Type B pancreatic cell (in vitro differentiated cells): Measurements from ENCODE around the gene MAST4. TPM values are rescaled to one million over a fixed set of nuclear protein-coding genes. Genes with fewer than 3 reads are reported as not detected.
"Not testable (repeated sequence)": the region's sequence is repeated elsewhere in the genome, so short reads cannot be mapped to it uniquely, and the experiment has no call there.

Experiments used
- DNase-seq: peaks from one replicate; pipeline ENCODE4 v3.0.0; 2021; ENCODE audit warnings: mixed read lengths; ENCODE audit not compliant: unreplicated experiment; ENCODE audit errors: extremely low spot score
- H3K27ac Mint-ChIP-seq: 2 replicates; pipeline ENCODE4 v1.8.0; 2021; ENCODE audit warnings: mild to moderate bottlenecking, mixed read lengths
- H3K27me3 Mint-ChIP-seq: 2 replicates; pipeline ENCODE4 v1.8.0; 2021; ENCODE audit warnings: mixed read lengths
- H3K36me3 Mint-ChIP-seq: 2 replicates; pipeline ENCODE4 v1.8.0; 2021; ENCODE audit warnings: mixed read lengths
- H3K4me1 Mint-ChIP-seq: one replicate; pipeline ENCODE4 v1.8.0; 2021; ENCODE audit warnings: mixed read lengths; ENCODE audit not compliant: unreplicated experiment
- H3K4me3 Mint-ChIP-seq: 2 replicates; pipeline ENCODE4 v1.8.0; 2021; ENCODE audit warnings: mild to moderate bottlenecking, mixed read lengths
- H3K9me3 Mint-ChIP-seq: 2 replicates; pipeline ENCODE4 v1.8.0; 2021; ENCODE audit warnings: mixed read lengths
- total RNA-seq: library from RNA; stranded (reverse); gene quantifications from 2 replicates; pipeline ENCODE4 v1.2.1, GENCODE V29; 2021; ENCODE audit warnings: low replicate concordance
- TF ChIP-seq, protein P1 (sequence below): fragments of 200-600 bp; sonication (generic); conservative IDR thresholded peaks from 2 replicates; pipeline ENCODE4 v1.5.0; 2021; ENCODE audit warnings: antibody characterized with exemption, mild to moderate bottlenecking

The MAST4 gene
- total RNA-seq, 1 donor from 2014 or later = 23.0 TPM

DNA sequence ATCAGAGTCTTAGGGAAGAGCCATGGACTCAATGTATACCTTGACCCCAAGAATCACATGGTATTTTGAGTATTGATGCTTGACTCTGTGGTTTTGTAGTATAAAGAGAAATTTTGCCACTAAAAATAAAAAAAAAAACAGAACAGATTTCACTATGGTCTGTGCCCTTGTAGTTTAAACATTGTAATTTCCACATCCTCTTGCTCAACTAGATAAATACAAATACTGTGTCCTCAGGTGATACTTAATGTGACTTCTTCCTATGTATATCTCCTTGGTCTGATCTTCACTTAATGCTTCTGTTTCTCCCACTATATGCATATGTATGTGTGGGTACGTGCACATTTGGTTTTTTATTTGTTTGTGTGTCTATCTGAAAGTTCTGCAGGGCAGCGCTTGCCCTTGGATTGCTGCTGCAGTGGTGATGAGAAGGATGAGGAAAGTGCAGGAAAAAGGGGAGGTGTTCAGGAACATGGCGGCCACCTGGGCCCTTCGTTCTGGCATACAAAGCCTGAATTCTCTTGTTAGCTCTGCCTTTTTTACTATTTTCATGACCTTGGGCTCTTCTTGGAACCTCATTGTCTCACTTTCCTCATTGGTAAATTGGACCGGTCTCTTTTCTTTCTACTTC is 222.2 kb downstream of the MAST4 start:
- TF ChIP-seq, protein P1, sequence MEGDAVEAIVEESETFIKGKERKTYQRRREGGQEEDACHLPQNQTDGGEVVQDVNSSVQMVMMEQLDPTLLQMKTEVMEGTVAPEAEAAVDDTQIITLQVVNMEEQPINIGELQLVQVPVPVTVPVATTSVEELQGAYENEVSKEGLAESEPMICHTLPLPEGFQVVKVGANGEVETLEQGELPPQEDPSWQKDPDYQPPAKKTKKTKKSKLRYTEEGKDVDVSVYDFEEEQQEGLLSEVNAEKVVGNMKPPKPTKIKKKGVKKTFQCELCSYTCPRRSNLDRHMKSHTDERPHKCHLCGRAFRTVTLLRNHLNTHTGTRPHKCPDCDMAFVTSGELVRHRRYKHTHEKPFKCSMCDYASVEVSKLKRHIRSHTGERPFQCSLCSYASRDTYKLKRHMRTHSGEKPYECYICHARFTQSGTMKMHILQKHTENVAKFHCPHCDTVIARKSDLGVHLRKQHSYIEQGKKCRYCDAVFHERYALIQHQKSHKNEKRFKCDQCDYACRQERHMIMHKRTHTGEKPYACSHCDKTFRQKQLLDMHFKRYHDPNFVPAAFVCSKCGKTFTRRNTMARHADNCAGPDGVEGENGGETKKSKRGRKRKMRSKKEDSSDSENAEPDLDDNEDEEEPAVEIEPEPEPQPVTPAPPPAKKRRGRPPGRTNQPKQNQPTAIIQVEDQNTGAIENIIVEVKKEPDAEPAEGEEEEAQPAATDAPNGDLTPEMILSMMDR = no peak
- no peak for DNase-seq
- peaks cover 14% of the 10 kb centered on the region for H3K27me3 Mint-ChIP-seq
- no peaks in the 10 kb centered on the region for H3K36me3 Mint-ChIP-seq
- H3K4me3 Mint-ChIP-seq = no peak overlapping the region
- no peaks in the 10 kb centered on the region for H3K9me3 Mint-ChIP-seq
- no peak overlapping the region for H3K27ac Mint-ChIP-seq
- H3K4me1 Mint-ChIP-seq = peaks cover 6% of the 10 kb centered on the region

- Mint-ChIP-seq H3K27me3 (peaks cover 12% of the 10 kb centered on the region), H3K4me3 (no peak overlapping the region), H3K4me1 (peaks cover 6% of the 10 kb centered on the region), H3K9me3 (no peaks in the 10 kb centered on the region), H3K27ac (no peak overlapping the region), H3K36me3 (no peaks in the 10 kb centered on the region)
- TF ChIP-seq, protein P1 = no peak
- DNase-seq = no peak
Measured at GRCh38 chr5:66818935-66819328, 222.7 kb downstream of the MAST4 start.

DNA sequence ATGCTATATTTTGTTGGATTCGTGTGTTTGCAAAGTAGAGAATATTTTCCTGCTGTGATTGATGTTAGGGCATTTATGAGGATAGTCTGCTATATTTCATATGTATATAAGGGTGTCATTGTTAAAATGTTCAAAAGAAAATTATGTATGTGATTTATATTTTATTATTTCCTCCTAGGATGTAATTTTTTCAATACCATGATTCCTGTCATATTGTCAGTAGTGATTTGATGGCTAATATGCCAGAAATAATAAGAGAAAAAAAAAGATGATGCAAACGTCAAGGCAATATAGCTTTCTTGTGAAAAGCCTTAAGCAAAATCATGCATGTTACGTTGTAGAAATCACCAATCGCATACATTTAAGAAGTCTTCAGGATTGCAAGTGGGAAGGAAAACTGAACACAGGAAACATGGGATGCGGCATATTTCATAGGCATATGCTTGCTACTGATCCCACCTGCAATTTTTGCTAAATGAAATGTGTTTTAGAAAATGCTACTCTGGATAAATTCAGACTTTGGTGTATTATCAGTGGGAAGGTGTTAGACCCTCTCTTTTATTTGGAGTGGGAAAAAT is 224.5 kb downstream of the MAST4 start:
- Mint-ChIP-seq H3K27me3 (peaks cover 6% of the 10 kb centered on the region), H3K36me3 (no peaks in the 10 kb centered on the region), H3K27ac (no peak overlapping the region), H3K4me3 (no peak overlapping the region), H3K9me3 (no peaks in the 10 kb centered on the region), H3K4me1 (no peaks in the 10 kb centered on the region)
- TF ChIP-seq, protein P1 = no peak
- no peak for DNase-seq

DNA sequence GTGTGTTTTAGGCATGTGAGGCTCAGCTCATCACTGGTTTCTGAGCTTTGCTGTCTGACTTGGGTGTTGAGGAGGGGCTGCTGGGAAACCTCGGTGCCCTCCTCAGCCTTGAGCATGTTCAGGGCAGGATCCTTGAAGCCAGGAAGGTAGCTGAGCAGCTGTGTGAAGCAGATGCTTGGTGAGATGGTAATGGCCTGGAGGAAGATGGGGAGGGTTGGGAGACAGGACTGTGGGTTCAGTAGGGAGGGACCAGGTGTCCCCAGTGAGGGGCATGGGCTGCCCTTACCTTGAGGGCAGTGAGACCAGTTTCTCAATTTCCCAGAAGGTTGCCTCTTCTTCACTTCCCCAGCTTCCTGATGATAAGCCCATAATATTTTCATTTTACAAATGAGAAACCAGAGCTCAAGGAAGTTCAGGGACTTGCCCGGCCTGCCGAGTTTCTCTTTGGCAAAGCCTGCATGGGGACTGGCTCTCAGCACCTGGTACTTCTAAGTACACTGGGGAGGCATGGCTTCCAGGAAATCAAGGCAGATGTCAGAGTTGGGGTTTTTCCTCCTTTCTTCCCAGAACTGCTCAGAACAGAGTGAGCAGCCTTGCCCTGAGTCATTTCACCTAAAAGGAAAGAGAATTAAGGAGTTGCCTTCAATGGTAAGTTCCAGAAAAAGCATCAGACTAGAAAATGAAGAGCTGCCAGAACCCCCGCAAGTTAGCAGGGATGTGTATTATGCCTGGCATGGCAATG is 225.7 kb downstream of the MAST4 start:
- Mint-ChIP-seq H3K27me3 (peaks cover 9% of the 10 kb centered on the region), H3K4me1 (no peaks in the 10 kb centered on the region), H3K4me3 (no peak overlapping the region), H3K36me3 (no peaks in the 10 kb centered on the region), H3K27ac (no peak overlapping the region), H3K9me3 (no peaks in the 10 kb centered on the region)
- TF ChIP-seq, protein P1 = no peak
- no peak for DNase-seq

GRCh38 chr5:66822906-66823305 is 226.7 kb downstream of the MAST4 start:
- DNase-seq = not testable (repeated sequence)

GRCh38 chr5:66824476-66824875 is 228.3 kb downstream of the MAST4 start:
- Mint-ChIP-seq H3K4me1 (peaks cover 16% of the 10 kb centered on the region), H3K36me3 (no peaks in the 10 kb centered on the region), H3K27me3 (peaks cover 27% of the 10 kb centered on the region), H3K27ac (no peak overlapping the region), H3K4me3 (no peak overlapping the region), H3K9me3 (no peaks in the 10 kb centered on the region)
- no peak for DNase-seq
- TF ChIP-seq, protein P1 = no peak

More at GRCh38 chr5:66822906-66823305, 226.7 kb downstream of the MAST4 start:
- H3K36me3 Mint-ChIP-seq, H3K27ac Mint-ChIP-seq, H3K4me1 Mint-ChIP-seq, H3K4me3 Mint-ChIP-seq, H3K9me3 Mint-ChIP-seq: not testable (repeated sequence)
- peaks cover 15% of the 10 kb centered on the region for H3K27me3 Mint-ChIP-seq
